Amygdala (tissue), 56 donors: ENCODE data around the gene MTFMT.
"Not testable (repeated sequence)": the region's sequence is repeated elsewhere in the genome, so short reads cannot be mapped to it uniquely, and the experiment has no call there.

Source experiments
- DNase-seq, 56 donors: peaks; one replicate each; lab custom pipeline; 2025; lab: John Stamatoyannopoulos, UW

The MTFMT gene

GRCh38 chr15:65060641-65061397 is 31.4 kb upstream of the MTFMT start:
- peak in 41 of 56 donors; percentile 27 to 80 (median 58) for DNase-seq

DNA sequence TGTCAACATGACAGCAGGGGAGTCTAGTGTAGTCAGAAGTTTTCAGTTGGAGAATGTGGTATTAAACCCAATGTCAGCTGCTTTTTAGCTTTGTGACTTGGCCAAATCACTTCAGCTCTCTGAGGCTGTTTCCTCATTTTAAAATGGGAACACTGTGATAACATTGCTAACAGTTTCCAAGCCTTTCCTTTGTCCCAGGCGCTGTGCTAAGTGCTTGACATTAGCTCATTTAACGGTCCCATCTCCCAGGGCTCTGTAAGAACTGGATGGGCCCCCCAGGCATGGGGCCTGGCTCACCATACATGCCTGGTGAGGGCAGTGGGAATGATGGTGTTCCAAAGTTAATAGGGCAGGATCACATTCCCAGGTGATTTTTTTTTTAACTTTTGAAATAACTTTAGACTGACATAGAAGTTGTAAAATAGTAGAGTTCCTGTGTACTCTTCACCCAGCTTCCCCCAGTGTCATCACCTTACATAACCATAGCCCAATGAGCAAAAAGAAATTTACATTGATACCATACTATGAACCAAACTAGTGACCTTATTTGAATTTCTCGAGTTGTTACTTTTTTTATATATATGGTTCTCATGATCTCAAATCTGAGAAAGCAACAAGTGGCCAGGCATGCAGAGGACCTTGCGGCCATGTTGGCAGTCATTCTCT is 30.6 kb upstream of the MTFMT start:
- no peak for DNase-seq

GRCh38 chr15:65059369-65059750 is 29.9 kb upstream of the MTFMT start:
- no peak for DNase-seq

DNA sequence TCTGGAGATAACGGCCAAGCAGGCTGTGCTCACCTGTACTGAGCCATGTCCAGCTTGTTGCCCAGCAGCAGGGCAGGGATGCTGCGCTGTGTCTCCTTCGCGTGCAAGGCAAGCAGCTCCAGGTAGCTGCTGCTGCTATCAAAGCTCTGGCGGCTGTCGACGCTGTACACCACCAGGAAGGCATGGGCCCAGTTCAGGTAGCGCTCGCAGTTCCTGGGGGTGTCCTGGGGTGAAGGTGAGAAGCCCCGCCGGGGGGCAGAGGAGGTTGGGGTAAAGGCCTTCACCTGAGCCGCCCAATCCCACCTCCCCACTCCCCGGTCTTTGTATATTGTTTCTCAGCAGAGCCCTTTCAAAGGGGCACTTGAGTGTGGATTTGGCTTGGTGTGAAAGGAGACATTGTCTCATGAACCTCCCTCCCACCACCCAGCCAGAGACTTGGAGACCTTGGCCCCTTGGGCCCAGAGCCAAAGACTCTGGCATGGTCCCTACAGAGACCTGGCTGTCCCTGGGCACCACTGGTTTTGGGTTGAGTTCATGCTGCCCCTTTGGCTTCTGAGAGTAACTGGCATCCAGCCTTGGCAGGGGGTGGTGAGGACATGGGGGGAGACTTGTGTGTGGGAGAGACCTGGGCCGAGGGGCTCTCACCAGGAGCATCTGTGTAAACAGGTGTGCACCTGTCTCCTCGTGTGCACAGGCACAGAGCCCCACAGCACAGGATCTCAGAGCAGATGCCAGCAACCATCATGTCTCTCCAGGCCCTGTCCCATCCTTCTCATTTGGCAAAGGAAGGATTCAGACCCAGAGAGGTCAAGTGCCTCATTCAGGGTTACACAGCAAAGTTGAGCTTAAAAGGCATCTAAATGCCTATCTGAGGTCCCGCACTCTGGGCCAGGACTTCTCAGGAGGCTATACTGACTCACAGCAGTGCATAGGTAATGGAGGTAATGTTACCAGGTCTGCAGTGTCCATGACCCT is 29.2 kb upstream of the MTFMT start:
- DNase-seq = peak in 27 of 56 donors; percentile 16 to 73 (median 46)

GRCh38 chr15:65057549-65057940 is 28.1 kb upstream of the MTFMT start:
- DNase-seq = no peak

GRCh38 chr15:65056868-65057548 is 27.6 kb upstream of the MTFMT start:
- DNase-seq = no peak

DNA sequence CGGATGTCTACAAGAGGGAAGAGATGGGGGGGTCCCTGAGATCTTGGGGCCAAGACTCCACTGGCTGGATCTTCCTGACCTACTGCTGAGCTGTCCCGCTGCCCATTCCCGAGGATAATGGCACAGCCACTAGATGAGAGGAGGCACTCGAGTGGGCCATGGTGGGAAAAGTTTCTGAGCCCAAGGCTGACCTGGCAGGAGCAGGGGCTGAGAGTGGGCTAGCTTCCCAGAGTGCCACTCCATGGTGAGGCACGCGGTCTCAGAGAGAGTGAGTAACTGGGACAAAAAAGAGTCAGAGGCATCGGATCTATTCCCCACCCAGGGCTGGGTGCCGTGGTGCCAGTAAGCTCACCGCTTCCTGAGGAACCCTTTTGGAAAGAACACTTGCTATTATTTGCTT is 26.7 kb upstream of the MTFMT start:
- peak in 10 of 56 donors; percentile 13 to 44 (median 36) for DNase-seq

GRCh38 chr15:65055201-65055870 is 25.9 kb upstream of the MTFMT start:
- DNase-seq = no peak

GRCh38 chr15:65054333-65055200 is 25.1 kb upstream of the MTFMT start:
- peak in 51 of 56 donors; percentile 9 to 89 (median 59) for DNase-seq

- DNase-seq = no peak
These were observed 23.5 kb upstream of the MTFMT start for GRCh38 chr15:65052956-65053355.

- no peak for DNase-seq
These were observed 21.8 kb upstream of the MTFMT start for GRCh38 chr15:65051266-65051665.

GRCh38 chr15:65050270-65050669 is 20.8 kb upstream of the MTFMT start:
- no peak for DNase-seq

DNA sequence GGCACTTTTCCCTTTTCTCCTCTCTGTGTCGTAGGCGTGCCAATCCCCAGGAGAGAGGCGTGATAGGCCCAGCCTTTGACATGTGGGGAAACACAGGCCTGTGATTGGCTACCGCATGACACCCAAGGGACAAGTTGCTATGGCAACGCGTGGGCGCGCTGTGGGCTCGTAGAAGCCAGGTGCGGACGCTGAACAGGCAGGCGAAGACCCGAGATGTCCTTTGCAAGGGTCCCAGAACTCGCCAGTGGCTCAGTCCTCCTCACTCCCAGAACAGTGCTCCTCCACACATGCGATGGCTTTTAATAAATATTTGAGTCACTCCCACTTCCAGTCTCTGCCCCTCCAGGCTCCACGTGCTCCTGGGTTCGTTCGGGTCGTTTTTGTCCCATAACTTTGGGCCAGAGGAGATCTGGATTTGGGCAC is 20.0 kb upstream of the MTFMT start:
- peak in 54 of 56 donors; percentile 43 to 96 (median 83) for DNase-seq

DNA sequence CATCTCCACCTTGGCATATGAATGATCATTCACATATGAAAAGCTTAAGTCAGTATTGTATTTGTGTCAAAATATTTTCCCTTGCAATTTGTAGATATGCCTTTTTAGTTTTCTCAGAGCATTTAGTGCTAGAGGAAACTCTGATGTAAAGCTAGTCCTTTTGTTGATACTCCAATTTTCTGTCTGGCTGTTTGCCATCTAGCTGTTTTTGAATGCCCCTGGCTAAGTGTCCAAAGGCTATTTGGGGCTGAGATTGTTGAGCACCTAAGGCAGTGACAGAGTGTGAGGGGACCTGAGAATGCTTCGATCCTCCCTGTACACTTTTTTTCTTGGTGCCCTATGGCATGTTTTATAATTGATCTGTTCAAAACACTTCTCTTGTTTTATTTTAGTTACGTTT is 18.8 kb upstream of the MTFMT start:
- no peak for DNase-seq

GRCh38 chr15:65044724-65045481 is 15.5 kb upstream of the MTFMT start, which contains the start of gene SLC51B:
Gene SLC51B (plus strand): TSS chr15:65045387. CDS start chr15:65050005, 4,618 bp downstream.
- no peak for DNase-seq

DNA sequence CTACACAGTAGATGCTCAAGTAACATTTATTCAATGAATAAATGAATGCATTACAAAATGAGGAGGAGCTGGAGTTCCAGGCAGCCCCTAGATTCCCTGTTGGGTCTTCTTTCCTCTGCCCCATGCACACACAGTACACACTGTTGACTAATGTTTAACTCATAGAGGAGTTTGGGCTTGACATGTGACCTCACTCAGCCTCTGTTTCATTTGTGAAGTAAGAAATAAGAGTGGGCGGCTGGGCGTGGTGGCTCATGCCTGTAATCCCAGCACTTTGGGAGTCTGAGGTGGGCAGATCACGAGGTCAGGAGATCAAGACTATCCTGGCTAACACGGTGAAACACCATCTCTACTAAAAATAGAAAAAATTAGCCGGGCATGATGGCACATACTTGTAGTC is 14.8 kb upstream of the MTFMT start:
- DNase-seq = not testable (repeated sequence)

DNA sequence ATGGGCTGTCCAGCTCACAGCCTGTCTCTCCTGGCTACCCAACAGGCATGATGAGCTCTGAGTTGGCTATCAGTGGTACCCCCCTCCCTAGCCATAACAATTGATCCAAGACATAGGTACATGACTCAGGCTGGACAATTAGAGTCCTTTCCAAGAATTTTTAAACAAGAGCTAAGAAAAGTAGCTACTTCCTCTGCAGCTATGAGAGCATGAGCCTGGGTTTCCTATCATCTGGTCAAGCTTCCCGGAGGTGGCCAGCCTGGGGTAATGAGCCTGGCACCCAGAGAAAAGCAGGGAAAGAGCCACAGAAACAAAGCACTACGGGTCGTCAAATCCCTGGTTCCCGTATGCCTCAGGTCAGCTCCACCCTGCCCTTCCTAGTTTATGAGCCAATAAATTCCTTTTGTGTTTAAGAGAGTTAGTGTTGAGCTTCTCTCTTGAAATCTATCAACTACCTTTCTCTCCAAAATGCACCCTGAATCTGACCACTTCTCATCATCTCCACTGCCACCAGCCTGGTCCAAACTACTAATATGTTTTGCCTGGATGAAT is 13.4 kb upstream of the MTFMT start:
- DNase-seq = no peak

- no peak for DNase-seq
These were observed 12.3 kb upstream of the MTFMT start for GRCh38 chr15:65041787-65042186.
